GM21723 (cell line): ENCODE data around the gene SYN1.
A peak's percentile ranks its signal among the peaks of the same experiment; 100 is the strongest.

Source experiments
- ATAC-seq: cut with Tn5 transposase; IDR thresholded peaks from one replicate; pipeline ENCODE4 v1.9.1; 2021; ENCODE audit warnings: mild to moderate bottlenecking, moderate library complexity; ENCODE audit not compliant: unreplicated experiment

SYN1 gene

GRCh38 chrX:47540754-47541538 is 78.7 kb downstream of the SYN1 start:
- no peak for ATAC-seq

GRCh38 chrX:47539860-47540259 is 79.8 kb downstream of the SYN1 start:
- no peak for ATAC-seq

- no peak for ATAC-seq
These were observed 89.6 kb downstream of the SYN1 start for GRCh38 chrX:47530049-47530448.

GRCh38 chrX:47529548-47529947 is 90.1 kb downstream of the SYN1 start:
- ATAC-seq: no peak

- peak; percentile 13 for ATAC-seq
These were observed 95.9 kb downstream of the SYN1 start for GRCh38 chrX:47523713-47524166.

GRCh38 chrX:47523297-47523696 is 96.4 kb downstream of the SYN1 start:
- ATAC-seq: peak; percentile 96
